Gastrocnemius medialis (tissue), 4 donors: Measurements from ENCODE around the gene PLCB1.

Experiments
- CTCF ChIP-seq, 5 experiments: fragments of 450-650 bp in 3 of 5; fragments of 200-600 bp in 2 of 5; sonication (generic) in 2 of 5; IDR thresholded peaks in 4 of 5; conservative IDR thresholded peaks in 1 of 5; 1 replicate in 4 of 5; 2 replicates in 1 of 5; pipeline ENCODE4 v1.5.1; 2016 to 2019; ENCODE audit warnings: antibody characterized with exemption in 5 of 5, mild to moderate bottlenecking in 3 of 5, moderate library complexity in 3 of 5
- POLR2A ChIP-seq, 2 donors: fragments of 450-650 bp; IDR thresholded peaks; one replicate each; pipeline ENCODE4 v1.6.1; 2017; ENCODE audit warnings: antibody characterized with exemption in 2 of 2, mild to moderate bottlenecking in 2 of 2, moderate library complexity in 2 of 2

GRCh38 chr20:8639112-8639778 lies 507.2 kb downstream of the PLCB1 start:
- TF ChIP-seq POLR2A (IDR thresholded peaks at IDR 0.05), result no peak
- no peak for TF ChIP-seq CTCF (IDR thresholded peaks at IDR 0.05 in 4 of 5, conservative IDR thresholded peaks at IDR 0.05 in 1 of 5)
